PC-3 (cell line): ENCODE measurements around the gene HDAC11.

Experiments
- EZH2 ChIP-seq: fragments of 300-600 bp; sonication (generic); IDR thresholded peaks from one replicate; pipeline ENCODE4 v1.6.1; 2017; ENCODE audit warnings: antibody characterized with exemption, mild to moderate bottlenecking, low read length; ENCODE audit not compliant: unreplicated experiment
- TF ChIP-seq, protein P1 (sequence below): fragments of 300-600 bp; sonication (generic); conservative IDR thresholded peaks from 2 replicates; pipeline ENCODE4 v1.5.1; 2017; ENCODE audit warnings: antibody characterized with exemption, low read depth, mild to moderate bottlenecking, low read length

DNA sequence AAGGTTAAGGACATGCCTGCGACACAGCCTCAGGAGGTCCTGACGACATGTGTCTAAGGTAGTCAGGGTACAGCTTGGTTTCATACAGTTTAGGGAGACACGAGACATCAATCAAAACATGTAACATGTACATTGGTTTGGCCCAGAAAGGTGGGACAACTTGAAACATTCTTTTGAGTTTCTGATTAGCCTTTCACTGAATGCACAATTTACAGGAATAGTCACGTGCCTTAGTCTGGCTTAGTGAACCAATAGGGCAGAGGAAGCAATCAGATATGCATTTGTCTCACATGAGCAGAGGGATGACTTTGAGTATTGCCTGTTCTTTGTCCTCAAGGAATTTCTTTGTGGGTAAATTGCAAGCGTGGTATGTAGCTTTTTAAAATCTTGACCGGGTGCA, 24.5 kb upstream of the HDAC11 start:
- no peak for TF ChIP-seq EZH2
- TF ChIP-seq, protein P1, sequence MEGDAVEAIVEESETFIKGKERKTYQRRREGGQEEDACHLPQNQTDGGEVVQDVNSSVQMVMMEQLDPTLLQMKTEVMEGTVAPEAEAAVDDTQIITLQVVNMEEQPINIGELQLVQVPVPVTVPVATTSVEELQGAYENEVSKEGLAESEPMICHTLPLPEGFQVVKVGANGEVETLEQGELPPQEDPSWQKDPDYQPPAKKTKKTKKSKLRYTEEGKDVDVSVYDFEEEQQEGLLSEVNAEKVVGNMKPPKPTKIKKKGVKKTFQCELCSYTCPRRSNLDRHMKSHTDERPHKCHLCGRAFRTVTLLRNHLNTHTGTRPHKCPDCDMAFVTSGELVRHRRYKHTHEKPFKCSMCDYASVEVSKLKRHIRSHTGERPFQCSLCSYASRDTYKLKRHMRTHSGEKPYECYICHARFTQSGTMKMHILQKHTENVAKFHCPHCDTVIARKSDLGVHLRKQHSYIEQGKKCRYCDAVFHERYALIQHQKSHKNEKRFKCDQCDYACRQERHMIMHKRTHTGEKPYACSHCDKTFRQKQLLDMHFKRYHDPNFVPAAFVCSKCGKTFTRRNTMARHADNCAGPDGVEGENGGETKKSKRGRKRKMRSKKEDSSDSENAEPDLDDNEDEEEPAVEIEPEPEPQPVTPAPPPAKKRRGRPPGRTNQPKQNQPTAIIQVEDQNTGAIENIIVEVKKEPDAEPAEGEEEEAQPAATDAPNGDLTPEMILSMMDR: no peak
